Ovary (tissue), 9 donors: ENCODE data around the gene RORB. TPM values are rescaled to one million over a fixed set of nuclear protein-coding genes. Genes with fewer than 3 reads are reported as not detected.

Source experiments
- DNase-seq, 5 donors: peaks; one replicate each; pipeline ENCODE4 v3.0.0-alpha.2; 2019 to 2020
- H3K27ac ChIP-seq, 2 donors: fragments of 200-600 bp; one replicate each; pipeline versions ENCODE4 v1.5.1 to v1.8.0; 2019 to 2022
- H3K27me3 ChIP-seq: fragments of 200-600 bp; one replicate; pipeline ENCODE4 v1.8.0; 2022
- H3K36me3 ChIP-seq: fragments of 200-600 bp; sonication (generic); one replicate; pipeline ENCODE4 v1.5.1; 2019
- H3K4me1 ChIP-seq: one replicate; pipeline ENCODE4 v1.8.1; 2013; ENCODE audit warnings: mild to moderate bottlenecking, moderate library complexity; ENCODE audit not compliant: insufficient read depth
- H3K4me3 ChIP-seq: fragments of 200-600 bp; sonication (generic); one replicate; pipeline ENCODE4 v1.5.1; 2017
- H3K9me3 ChIP-seq, 2 donors: fragments of 200-600 bp in 1 of 2; sonication (generic) in 1 of 2; one replicate each; pipeline versions ENCODE4 v1.5.1 to v1.8.1; 2013 to 2019; ENCODE audit warnings: mild to moderate bottlenecking in 1 of 2, moderate library complexity in 1 of 2
- CTCF ChIP-seq, 3 donors: fragments of 450-650 bp in 2 of 3; fragments of 200-600 bp in 1 of 3; IDR thresholded peaks; one replicate each; pipeline versions ENCODE4 v1.5.1 to v1.8.0; 2016 to 2022; ENCODE audit warnings: antibody characterized with exemption in 3 of 3, mild to moderate bottlenecking in 1 of 3
- EP300 ChIP-seq: sonication (generic); formaldehyde crosslinking; IDR thresholded peaks from one replicate; pipeline ENCODE4 v1.6.1; 2017; ENCODE audit warnings: antibody characterized with exemption
- POLR2A ChIP-seq: fragments of 450-650 bp; IDR thresholded peaks from one replicate; pipeline ENCODE4 v1.6.1; 2017; ENCODE audit warnings: antibody characterized with exemption, mild to moderate bottlenecking, moderate library complexity
- WGBS, 3 donors: extraction: QIAGEN DNeasy Blood & Tissue Kit in 1 of 3; methylation state at CpG; one replicate each; pipeline versions ENCODE4 v1.1.5 to v1.1.7; 2013 to 2017; 5-methylcytosine and 5-hydroxymethylcytosine counted together
- intact Hi-C, 4 donors: fragments of 100-400 bp; cut with DNase I; formaldehyde crosslinking; loops; one replicate each; pipeline versions ENCODE4 v1.11.0 to v1.15.1; 2022 to 2023
- polyA plus RNA-seq, 2 donors: library from polyadenylated mRNA; stranded (reverse); fragments of 200-250 nt in 1 of 2; fragments of 350-450 nt in 1 of 2; fragmentation: Illumina TruSeq in 1 of 2; extraction: RNeasy Lipid Tissue Mini Kit (QIAGEN cat#74804) in 1 of 2; gene quantifications; one replicate each; pipeline ENCODE4 v1.2.3, GENCODE V29; 2013 to 2014
- total RNA-seq, 7 donors: library from RNA; depleted of rRNA in 2 of 7; stranded (reverse); fragments of >200 nt in 2 of 7; fragmentation: NEBNext Ultra II Directional in 3 of 7; extraction: Animal tissue kit (Norgen Biotek cat#: 25700) in 3 of 7; gene quantifications; one replicate each; pipeline versions ENCODE4 v1.1.0 to v1.2.4, GENCODE V29; 2016 to 2023
- donor health status: DM: no; HTN: no; CAD: no; lungs with moderate emphysema.
- donor health status: DM: no; HTN: no; CAD: no.
- donor health status: Bipolar disorder and iron deficiency.
- donor health status: DM: yes; HTN: yes; CAD: no.
- donor health status: DM: no; HTN: no; CAD: no.
- donor health status: DM: yes; HTN: yes; CAD: no.

Gene RORB
- total and polyA plus RNA-seq, 9 donors: 0.08 to 1.0 (median 0.53) TPM

DNA sequence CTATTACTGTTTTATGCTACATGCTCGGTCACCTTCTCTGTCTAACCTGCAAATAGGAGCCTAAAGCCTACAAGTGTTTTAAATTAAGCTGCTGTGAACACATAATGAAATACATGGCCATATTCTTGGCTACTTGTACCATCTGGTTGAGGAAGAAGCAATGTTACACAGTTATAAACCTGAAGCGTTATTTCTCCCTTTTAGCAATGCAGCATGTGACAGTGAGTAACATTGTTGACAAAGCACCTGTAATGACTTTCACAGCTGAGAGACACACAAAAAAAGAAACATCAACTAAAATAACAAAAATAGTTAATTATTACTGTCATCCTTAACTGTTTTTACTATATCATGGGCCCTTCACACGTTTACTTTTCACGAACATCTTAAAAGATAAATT, 146.9 kb downstream of the RORB start:
- H3K27me3 ChIP-seq: no peaks in the 10 kb centered on the region
- H3K4me1 ChIP-seq: no peaks in the 10 kb centered on the region
- H3K36me3 ChIP-seq: no peaks in the 10 kb centered on the region
- no peak for DNase-seq
- intact Hi-C loops: no loop called here
- TF ChIP-seq CTCF (IDR thresholded peaks at IDR 0.05) (no peak), POLR2A (no peak), EP300 (no peak)
- 68 to 86% (median 73%) methylated on average over 4 of the region's 4 CpGs for WGBS, 3 donors
- H3K9me3 ChIP-seq: no peaks in the 10 kb centered on the region
- no peak overlapping the region for H3K27ac ChIP-seq
- no peak overlapping the region for H3K4me3 ChIP-seq

- Histone ChIP-seq H3K36me3 (no peaks in the 10 kb centered on the region), H3K27me3 (no peaks in the 10 kb centered on the region), H3K4me3 (no peak overlapping the region), H3K4me1 (no peaks in the 10 kb centered on the region), H3K9me3 (no peaks in the 10 kb centered on the region), H3K27ac (no peak overlapping the region)
- DNase-seq: no peak
- no peak for TF ChIP-seq POLR2A
- 56 to 66% (median 61%) methylated on average over 3 of the region's 3 CpGs for WGBS, 3 donors
- intact Hi-C loops: no loop called here
Observed at GRCh38 chr9:74645007-74645639, 148.0 kb downstream of the RORB start.

DNA sequence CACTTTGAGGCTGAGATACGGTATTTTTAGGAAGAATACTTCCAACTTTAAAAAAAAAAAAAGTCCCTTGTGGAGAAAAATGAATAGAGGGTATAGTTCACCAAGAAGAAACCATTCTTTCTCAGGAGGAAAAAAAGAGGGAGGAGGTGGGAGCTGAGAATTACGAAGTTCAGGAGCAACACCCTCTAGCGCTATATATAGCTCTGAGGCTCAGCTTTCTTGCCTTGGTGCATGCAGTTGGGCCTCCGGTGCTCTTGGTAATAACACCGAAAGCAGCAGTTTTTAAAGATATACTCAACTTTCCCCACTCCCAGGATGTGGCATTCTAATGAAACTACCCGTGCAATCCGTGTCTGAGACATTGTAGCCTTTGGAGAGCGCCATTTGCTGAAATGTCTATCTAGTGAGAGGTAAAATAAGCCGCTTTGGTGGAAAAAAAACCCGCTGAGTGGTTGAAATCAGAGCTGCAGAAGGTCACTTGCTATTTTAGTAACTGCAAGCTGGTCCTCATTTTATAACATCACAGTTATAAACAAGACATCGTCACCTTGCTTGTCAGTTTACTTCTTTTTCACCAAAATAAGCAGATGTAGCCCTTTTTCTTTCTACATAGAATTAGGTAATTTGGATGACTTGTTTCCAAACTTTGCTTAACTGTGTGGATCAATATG, 156.4 kb downstream of the RORB start:
- H3K27ac ChIP-seq: no peak overlapping the region
- TF ChIP-seq POLR2A: no peak
- no peak for TF ChIP-seq EP300
- no peak for TF ChIP-seq CTCF (IDR thresholded peaks at IDR 0.05)
- no peak for DNase-seq
- WGBS, 3 donors: 60 to 66% (median 66%) methylated on average over 11 of the region's 11 CpGs
- no peaks in the 10 kb centered on the region for H3K36me3 ChIP-seq
- no peak overlapping the region for H3K4me3 ChIP-seq
- intact Hi-C loops: no loop called here
- no peaks in the 10 kb centered on the region for H3K9me3 ChIP-seq
- H3K27me3 ChIP-seq: no peaks in the 10 kb centered on the region
- H3K4me1 ChIP-seq: no peaks in the 10 kb centered on the region

GRCh38 chr9:74662674-74663073, 165.5 kb downstream of the RORB start:
- DNase-seq: no peak
- Histone ChIP-seq H3K27ac (no peak overlapping the region), H3K4me1 (no peaks in the 10 kb centered on the region), H3K9me3 (no peaks in the 10 kb centered on the region), H3K27me3 (no peaks in the 10 kb centered on the region), H3K36me3 (no peaks in the 10 kb centered on the region), H3K4me3 (no peak overlapping the region)
- intact Hi-C loops: no loop called here
- WGBS, 3 donors: 37 to 46% (median 44%) methylated on average over 8 of the region's 8 CpGs
- TF ChIP-seq EP300 (no peak), CTCF (IDR thresholded peaks at IDR 0.05) (no peak), POLR2A (no peak)

- Histone ChIP-seq H3K27me3 (no peaks in the 10 kb centered on the region), H3K4me3 (no peak overlapping the region), H3K4me1 (no peaks in the 10 kb centered on the region), H3K27ac (no peak overlapping the region), H3K36me3 (no peaks in the 10 kb centered on the region), H3K9me3 (no peaks in the 10 kb centered on the region)
- TF ChIP-seq CTCF (IDR thresholded peaks at IDR 0.05) (no peak), POLR2A (no peak), EP300 (no peak)
- no peak for DNase-seq
- intact Hi-C loops: no loop called here
- WGBS, 3 donors: 43 to 82% (median 52%) methylated on average over 1 of the region's 1 CpG
Observed at GRCh38 chr9:74663439-74663838, 166.3 kb downstream of the RORB start.
